ENCODE data around the gene SLC22A5.

Gene SLC22A5

DNA sequence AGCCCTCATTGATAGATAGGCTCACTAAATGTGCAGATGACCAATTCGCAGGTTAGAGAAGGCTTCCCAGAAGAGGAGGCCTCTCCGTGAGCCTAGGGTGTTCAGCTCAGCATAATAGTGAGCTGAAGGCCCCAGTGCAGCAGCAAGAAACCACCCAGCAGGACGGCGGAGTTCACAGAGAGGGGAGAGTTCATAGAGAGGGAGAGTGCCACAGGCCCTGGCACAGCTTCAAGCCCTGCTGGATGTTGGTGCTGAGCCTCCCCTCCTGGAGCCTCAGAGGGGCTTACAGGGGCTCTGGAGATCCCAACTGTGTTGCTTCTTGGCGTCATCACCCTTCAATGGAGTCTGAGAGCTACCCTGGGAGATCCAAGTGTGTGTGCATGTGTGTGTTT lies 2.1 kb downstream of the SLC22A5 start:
- Histone ChIP-seq H3K79me2 (ENCODE audit: insufficient read depth, low read depth) (no peaks in the 10 kb centered on the region), H2AFZ (ENCODE audit: low read depth) (no peak overlapping the region), H3K9ac (no peak overlapping the region), H3K4me1 (ENCODE audit: low read depth, poor library complexity, severe bottlenecking) (peaks cover 32% of the 10 kb centered on the region), H3K4me2 (no peak overlapping the region; the same call in 1 of the 2 replicates), H3K4me3 (IDR thresholded peaks at IDR 0.05; ENCODE audit: insufficient read depth, low read depth, low read length) (no peak overlapping the region), H3K27ac (no peak overlapping the region), H4K20me1 (ENCODE audit: insufficient read depth) (no peaks in the 10 kb centered on the region), H3K36me3 (ENCODE audit: insufficient read depth) (no peaks in the 10 kb centered on the region), H3K27me3 (ENCODE audit: insufficient read depth, low read depth) (no peaks in the 10 kb centered on the region)
- TF ChIP-seq, protein P1, sequence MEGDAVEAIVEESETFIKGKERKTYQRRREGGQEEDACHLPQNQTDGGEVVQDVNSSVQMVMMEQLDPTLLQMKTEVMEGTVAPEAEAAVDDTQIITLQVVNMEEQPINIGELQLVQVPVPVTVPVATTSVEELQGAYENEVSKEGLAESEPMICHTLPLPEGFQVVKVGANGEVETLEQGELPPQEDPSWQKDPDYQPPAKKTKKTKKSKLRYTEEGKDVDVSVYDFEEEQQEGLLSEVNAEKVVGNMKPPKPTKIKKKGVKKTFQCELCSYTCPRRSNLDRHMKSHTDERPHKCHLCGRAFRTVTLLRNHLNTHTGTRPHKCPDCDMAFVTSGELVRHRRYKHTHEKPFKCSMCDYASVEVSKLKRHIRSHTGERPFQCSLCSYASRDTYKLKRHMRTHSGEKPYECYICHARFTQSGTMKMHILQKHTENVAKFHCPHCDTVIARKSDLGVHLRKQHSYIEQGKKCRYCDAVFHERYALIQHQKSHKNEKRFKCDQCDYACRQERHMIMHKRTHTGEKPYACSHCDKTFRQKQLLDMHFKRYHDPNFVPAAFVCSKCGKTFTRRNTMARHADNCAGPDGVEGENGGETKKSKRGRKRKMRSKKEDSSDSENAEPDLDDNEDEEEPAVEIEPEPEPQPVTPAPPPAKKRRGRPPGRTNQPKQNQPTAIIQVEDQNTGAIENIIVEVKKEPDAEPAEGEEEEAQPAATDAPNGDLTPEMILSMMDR (conservative IDR thresholded peaks at IDR 0.05; ENCODE audit: low read depth, low read length): no peak

DNA sequence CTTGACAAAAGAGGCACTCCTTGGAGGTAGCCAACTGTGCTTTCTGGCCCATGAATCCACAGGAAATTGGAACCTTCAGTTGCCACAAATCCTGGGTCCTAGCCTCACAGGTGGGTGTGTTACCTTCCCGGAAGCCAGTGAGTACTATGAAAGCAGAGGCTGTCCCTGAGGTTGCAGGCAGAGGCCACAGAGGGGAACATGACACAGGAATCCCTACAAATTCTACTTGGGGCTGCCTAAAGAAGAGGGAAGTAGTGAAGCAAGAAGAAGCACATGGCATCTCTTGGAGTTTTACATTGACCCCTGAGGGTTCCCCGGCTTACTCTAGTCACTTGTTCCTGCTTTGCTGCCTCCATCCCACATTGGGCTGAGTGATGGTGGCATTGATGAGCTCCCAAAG lies 2.6 kb downstream of the SLC22A5 start:
- Histone ChIP-seq H3K79me2 (ENCODE audit: insufficient read depth, low read depth) (no peaks in the 10 kb centered on the region), H2AFZ (ENCODE audit: low read depth) (no peak overlapping the region), H3K4me3 (IDR thresholded peaks at IDR 0.05; ENCODE audit: insufficient read depth, low read depth, low read length) (no peak overlapping the region), H3K4me1 (ENCODE audit: low read depth, poor library complexity, severe bottlenecking) (peaks cover 32% of the 10 kb centered on the region), H3K4me2 (peak overlapping the region; percentile 6; the same call in 1 of the 2 replicates), H3K9ac (no peak overlapping the region), H3K27me3 (ENCODE audit: insufficient read depth, low read depth) (no peaks in the 10 kb centered on the region), H3K36me3 (ENCODE audit: insufficient read depth) (no peaks in the 10 kb centered on the region), H4K20me1 (ENCODE audit: insufficient read depth) (no peaks in the 10 kb centered on the region), H3K27ac (no peak overlapping the region)
- TF ChIP-seq, protein P1 (conservative IDR thresholded peaks at IDR 0.05; ENCODE audit: low read depth, low read length): no peak

DNA sequence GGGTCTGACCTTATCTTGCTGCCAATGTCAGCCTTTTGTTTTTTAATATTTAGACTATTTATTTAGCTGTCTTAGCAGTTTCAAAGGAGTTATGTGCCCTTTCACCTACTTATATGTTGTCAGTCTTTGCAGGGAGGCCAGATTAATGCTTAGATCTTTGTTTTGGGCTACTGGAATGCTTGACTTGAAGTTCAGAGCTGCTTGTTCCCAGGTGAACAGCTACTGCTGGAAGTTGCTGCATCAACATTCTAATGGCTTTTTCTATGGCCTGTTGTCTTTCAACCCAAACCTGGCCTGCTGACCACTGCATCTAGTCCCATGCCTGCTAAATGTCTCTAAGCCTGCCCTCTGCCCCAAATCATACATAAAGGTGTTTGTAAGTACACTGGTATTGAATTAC lies 3.0 kb downstream of the SLC22A5 start:
- Histone ChIP-seq H3K27me3 (ENCODE audit: insufficient read depth, low read depth) (no peaks in the 10 kb centered on the region), H3K4me3 (IDR thresholded peaks at IDR 0.05; ENCODE audit: insufficient read depth, low read depth, low read length) (no peak overlapping the region), H3K9ac (no peak overlapping the region), H2AFZ (ENCODE audit: low read depth) (no peak overlapping the region), H3K36me3 (ENCODE audit: insufficient read depth) (no peaks in the 10 kb centered on the region), H4K20me1 (ENCODE audit: insufficient read depth) (no peaks in the 10 kb centered on the region), H3K4me2 (peak overlapping the region; percentile 6; the same call in 1 of the 2 replicates), H3K4me1 (ENCODE audit: low read depth, poor library complexity, severe bottlenecking) (peaks cover 32% of the 10 kb centered on the region), H3K27ac (no peak overlapping the region), H3K79me2 (ENCODE audit: insufficient read depth, low read depth) (no peaks in the 10 kb centered on the region)
- TF ChIP-seq, protein P1 (conservative IDR thresholded peaks at IDR 0.05; ENCODE audit: low read depth, low read length): no peak

DNA sequence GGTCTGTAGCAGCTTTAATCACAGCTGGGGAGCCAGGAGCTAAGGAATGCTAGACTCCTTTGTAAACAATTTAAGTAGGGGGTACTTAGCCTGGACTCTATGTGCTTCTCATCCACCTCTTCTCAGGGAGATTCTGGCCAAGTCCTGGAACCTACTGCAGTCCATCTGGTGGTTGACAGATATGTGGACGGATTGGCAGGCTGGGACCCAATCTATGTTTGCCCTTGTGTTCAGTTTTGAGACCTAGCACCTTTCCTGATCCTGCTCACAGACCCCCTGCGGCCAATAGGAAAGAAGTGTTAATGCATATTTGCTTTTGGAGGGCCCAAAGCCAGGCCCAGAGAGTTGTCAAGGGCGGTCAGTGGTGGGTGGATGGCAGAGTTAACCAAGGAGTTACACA lies 6.4 kb downstream of the SLC22A5 start:
- no peaks in the 10 kb centered on the region for H3K27me3 ChIP-seq (ENCODE audit: insufficient read depth, low read depth)
- no peak overlapping the region for H3K4me2 ChIP-seq

More for the DNA sequence above, 6.4 kb downstream of the SLC22A5 start:
- Histone ChIP-seq H2AFZ (ENCODE audit: low read depth) (no peak overlapping the region), H3K36me3 (ENCODE audit: insufficient read depth) (no peaks in the 10 kb centered on the region), H3K9ac (no peak overlapping the region), H3K79me2 (ENCODE audit: insufficient read depth, low read depth) (no peaks in the 10 kb centered on the region), H4K20me1 (ENCODE audit: insufficient read depth) (no peaks in the 10 kb centered on the region), H3K4me3 (IDR thresholded peaks at IDR 0.05; ENCODE audit: insufficient read depth, low read depth, low read length) (no peak overlapping the region), H3K27ac (no peak overlapping the region), H3K4me1 (ENCODE audit: low read depth, poor library complexity, severe bottlenecking) (peaks cover 19% of the 10 kb centered on the region)
- TF ChIP-seq, protein P1 (conservative IDR thresholded peaks at IDR 0.05; ENCODE audit: low read depth, low read length): no peak

Data from KMS-11 (cell line).